NCI-H2081 treated with DMSO at 0.1 percent for 48 hours (cell line): ENCODE results near the gene SNTG2.

Source experiments
- DNase-seq: peaks from one replicate; lab custom pipeline; 2025; lab: John Stamatoyannopoulos, UW

Gene SNTG2

DNA sequence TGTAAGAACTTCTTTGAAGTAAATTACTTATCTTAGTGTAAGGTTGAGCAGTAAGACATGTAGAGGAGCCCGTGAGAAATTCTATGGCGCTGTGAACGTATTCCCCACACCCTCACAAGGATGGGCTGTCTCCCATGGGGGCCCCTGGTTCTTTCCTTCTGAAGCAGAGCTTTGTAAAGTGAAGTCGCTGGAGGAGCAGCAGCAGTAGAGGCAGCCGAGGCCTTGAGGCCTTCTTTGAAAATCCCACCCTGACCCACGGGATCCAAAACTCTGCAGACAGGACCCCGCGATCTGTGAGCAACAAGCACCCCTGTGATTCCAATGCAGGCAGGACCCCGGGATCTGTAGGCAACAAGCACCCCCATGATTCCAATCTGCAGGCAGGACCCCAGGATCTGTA lies 23.8 kb upstream of the SNTG2 start:
- no peak for DNase-seq

DNA sequence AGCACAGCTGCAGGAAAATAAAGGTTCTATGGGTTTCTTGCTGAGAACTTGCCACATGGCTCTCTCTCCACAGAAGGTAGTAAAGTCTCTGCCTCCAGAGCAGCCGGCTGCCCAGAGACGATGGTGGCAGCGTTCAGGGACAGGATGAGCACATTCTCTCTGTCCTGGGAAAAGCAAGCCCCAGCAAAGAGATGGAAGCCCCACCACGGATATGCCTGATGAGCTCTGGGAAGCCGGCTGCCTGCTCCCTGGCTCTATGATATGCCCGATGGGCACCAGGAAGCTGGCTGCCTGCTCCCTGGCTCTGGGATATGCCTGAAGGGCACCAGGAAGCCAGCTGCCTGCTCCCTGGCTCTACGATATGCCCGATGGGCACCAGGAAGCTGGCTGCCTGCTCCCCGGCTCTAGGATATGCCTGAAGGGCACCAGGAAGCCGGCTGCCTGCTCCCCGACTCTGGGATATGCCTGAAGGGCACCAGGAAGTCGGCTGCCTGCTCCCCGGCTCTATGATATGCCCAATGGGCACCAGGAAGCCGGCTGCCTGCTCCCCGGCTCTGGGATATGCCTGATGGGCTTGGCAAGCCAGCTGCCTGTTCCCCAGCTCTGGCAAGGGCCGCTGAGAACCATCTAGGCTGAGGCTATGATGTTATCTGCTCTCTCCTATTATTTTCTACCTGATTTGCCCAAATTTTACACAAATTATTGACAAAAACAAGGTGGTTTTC lies 21.5 kb upstream of the SNTG2 start:
- no peak for DNase-seq

DNA sequence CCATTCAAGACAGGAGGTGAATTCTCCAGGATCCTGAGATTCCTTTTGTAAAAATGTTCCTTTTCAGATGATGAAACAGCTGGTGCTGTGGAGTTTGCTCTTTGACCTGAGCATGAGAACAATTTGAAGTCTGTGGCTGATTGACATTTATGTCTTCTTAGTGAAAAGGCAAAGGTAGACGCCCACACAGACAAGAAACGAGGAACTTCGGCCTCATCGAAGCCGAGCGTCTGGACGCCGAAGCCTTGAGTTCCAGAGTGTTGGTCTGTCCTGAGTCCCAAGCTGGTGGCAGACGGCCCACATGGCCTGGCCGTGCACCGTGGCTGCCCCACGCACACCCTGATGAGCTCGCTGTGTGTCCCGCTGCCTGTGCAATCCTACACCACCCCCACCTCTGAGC lies 20.7 kb upstream of the SNTG2 start:
- DNase-seq = no peak

DNA sequence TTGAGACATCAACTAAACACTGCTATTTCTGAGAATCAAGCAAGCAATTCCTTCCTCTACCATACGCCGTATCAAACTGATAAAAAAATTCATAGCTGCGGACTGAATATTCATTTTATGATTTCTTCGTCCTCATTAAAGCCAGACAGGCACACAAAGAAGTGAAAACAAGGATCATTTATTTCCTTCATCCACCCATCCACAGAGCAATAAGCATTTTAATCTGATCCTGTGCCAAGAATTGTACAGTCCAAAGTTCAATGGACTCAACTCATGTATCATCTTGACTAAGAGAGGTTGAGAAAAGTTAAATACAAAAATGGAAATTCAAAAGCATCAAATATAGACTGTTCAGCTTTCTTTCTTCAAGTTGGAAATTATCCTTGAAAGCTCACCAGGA lies 19.7 kb upstream of the SNTG2 start:
- DNase-seq = no peak

DNA sequence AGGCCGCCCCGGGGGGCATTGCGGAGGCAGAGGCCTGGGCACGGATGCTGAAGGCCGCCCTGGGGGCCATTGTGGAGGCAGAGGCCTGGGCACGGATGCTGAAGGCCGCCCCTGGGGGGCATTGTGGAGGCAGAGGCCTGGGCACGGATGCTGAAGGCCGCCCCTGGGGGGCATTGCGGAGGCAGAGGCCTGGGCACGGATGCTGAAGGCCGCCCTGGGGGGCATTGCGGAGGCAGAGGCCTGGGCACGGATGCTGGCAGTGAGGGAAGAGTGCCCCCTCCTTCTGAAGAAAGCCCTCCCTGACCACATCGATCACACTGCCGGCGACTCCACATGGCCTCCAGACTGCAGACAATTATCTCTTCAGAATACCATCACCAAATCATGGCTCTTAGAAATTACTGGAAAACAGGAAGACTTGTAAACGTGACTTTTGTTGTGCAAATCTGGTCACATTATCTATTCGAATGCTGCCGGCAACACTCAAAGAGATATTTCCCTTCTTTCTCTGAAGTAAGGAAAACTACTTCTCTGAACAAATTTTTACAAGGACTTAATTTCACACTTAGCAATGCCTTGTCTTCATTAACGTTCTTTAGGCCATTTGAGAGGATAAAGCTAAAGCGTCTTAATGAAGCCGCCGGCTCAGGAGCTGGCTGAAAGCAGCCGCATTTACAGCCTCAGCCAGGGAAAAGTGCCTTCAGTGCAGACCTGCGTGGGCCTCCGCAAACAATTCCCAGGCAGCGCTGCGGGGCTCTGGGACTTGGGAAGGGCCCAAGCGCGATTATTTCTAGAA lies 18.1 kb upstream of the SNTG2 start:
- no peak for DNase-seq

DNA sequence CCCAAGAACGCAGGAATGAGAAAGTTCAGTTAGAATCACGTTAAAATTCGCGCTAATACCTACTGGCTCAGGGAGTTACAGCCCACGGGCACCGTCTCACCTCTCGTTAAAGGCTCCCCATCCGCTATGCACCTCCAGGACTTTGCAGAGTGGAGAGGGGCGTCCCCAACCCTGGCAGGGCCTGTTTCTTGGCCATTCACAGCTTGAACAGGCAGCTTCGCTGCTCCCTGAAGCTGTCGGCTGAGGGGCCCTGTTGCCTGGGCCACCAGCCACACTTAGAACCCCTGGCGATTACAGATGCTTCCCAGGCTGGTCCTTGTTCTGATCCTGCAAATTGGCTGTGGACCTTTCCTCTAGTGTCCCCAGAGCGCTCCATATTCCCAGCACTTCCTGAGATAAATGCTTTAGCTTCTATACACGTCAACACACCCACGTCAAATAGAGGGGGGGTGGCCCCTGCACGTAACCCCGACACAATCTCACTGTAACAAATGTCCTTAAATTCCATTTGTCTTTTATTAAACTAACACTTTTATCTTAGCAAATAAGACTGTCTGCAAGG lies 16.8 kb upstream of the SNTG2 start:
- DNase-seq = no peak

DNA sequence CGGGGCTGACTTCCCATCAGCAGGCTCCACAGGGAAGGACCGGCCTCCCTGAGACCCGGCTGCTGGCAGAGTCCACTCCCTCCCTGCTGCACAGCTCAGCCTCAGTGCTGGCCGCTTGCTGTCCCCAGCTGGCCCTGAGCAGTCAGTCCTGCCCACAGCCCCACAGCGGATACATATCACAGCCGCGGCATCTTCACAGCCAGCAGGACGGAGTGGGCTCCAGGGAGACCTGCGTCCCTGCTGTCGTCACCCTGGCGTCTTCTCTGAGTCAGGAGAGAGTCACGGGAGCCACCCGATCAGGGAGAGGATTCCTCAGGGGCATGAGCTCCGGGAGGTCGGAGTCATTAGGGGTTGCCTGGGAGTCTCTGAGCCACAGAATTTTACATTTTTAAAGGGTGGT lies 13.1 kb upstream of the SNTG2 start:
- DNase-seq = no peak

DNA sequence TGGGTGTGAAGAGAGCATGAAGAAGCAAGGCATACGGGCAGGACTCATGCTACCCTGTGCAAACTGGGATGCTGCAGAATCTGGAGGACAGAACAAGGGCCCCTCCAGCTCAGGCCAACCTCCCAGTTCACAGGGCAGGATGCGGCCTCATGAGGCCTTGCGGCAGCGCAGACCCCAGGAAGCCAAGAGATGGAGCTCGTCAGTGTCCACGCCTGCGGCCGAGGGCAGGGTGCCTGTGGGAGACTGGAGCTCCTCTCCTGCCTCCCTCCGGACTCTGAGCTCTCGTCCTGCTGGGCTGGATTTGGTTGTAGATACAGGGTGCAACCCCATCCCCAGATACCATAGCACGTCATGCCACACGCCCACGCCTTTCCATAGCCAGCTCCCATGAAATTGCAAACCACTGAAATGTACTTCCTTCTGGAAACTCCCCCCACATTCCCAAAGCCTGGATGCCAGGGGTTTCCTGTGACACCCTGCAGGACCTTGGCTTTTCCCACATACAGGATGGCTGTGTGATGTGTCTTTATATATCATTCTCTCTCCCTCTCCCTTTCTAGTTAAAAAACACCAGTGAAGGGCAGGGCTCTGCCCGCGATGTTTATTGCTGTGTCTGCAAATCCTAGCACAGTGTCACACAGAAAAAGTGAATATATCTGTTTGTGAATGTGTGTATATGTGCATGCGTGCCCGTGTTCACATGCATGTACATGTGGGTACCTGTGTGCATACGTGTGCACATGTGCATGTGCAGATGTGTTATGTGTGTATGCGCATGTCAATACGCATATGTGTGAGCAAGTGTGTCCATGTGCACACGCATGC lies 12.3 kb upstream of the SNTG2 start:
- no peak for DNase-seq

DNA sequence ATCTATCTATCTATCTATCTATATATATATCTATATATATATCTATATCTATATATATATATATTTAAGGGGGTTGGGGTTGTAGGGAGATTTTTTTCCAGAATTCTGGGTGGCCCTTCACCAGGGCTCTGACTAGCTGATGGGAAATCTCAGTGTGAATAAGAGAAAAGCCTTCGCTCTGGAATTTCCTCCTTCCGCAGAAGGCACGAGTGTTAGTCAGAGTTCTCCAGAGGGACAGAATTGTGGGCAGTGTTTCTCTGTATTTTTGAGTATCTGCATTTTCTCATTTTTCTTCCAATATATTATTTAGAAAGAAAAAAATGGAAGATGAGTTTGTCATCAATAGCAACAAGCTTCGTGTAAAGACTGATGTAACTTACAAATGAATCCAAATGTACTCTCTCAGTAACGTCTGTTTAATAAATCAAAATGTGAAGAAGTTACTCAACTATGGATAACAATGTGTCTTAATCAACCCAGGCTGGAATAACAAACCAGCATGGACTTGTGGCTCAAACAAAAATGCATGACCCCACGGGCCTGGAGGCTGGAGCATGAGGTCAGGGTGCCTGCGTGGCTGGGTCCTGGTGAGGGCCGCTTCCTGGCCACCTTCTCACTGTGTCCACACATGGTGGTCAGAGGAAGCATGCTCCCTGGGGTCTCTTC lies 10.6 kb upstream of the SNTG2 start:
- DNase-seq = no peak

DNA sequence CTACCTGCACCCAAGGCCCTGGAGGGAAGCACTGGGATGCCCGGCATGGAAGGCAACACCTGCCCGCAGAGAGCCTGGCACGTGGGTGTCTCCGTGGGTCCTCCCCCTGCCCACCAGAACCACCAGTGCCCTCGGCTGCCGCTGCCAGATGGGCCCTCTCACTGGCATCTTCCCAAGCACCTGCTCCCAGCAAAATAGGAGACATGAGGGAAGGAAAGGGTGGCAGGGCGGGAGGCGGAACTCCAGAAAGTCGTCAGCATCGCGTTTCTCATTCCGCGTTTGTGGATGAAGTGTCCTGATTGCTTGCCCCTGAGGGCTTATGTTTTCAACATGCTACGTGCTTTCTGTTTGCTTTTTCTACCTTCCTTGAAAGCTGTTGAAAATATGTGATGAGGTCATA lies 8.8 kb upstream of the SNTG2 start:
- DNase-seq = no peak

DNA sequence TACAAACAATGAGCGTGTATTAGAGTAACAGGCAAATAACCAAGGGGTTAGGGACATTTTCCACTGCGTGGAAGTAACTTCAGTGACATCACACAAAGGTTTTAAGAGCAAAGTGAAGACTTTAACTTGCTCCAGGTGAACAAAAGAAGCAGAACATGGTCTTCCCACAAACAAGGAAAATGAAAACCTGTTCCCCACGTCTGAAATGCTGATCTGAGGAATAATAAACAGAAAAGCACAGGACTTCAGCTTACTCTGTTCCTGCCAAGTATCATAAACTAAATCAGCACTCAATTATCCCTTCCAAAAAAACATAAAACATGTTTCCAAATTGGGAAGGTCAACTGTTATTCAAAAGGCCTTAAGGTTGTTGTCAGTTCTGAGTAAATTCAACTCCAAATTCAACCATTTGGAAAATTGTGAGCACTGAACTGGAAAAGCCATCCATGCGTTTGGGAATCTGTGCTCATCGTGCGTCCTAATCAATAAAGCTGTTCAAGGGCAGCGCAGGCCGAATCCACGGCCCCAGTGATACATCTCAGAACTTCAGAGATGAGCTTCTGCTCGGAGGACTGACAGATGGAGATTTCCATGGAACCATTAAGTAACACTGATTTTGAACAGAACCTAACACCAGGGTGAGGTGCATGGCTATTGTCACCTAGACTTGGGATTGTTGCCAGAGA lies 7.7 kb upstream of the SNTG2 start:
- no peak for DNase-seq

DNA sequence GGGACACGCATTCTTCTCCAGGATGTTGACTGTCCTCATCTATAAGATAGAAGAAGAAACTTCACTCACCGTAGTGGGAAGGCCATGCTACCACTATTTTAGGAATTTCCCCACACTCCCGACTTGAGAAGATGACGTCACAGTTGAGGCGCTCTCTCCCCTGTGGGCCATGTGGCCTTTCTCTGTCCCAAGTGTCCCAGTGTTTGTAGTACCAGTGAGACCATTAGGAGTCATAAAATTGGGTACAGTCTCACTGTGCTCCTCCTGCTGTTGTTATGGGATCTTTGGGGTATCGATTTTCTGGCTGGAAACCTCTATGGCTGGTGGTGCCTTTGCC lies 7.2 kb upstream of the SNTG2 start:
- no peak for DNase-seq

DNA sequence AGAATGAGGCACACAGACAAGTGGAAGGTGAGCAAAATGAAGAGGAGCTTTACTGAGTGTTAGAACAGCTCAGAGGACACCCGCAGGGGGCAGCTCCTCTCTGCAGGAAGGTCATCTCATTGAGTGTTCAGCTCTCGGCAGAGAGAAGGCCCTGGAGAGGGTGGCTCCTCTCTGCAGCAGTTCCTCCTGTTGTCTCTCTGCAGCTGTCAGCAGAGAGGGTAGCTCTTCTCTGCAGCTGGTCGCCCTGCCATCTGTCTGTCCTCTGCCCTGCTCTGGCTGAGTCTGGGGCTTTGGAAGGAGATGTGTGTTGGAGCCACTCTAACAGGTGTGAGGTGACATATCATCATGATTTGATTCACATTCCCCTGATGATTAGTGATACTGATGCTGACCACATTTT lies 6.8 kb upstream of the SNTG2 start:
- no peak for DNase-seq

DNA sequence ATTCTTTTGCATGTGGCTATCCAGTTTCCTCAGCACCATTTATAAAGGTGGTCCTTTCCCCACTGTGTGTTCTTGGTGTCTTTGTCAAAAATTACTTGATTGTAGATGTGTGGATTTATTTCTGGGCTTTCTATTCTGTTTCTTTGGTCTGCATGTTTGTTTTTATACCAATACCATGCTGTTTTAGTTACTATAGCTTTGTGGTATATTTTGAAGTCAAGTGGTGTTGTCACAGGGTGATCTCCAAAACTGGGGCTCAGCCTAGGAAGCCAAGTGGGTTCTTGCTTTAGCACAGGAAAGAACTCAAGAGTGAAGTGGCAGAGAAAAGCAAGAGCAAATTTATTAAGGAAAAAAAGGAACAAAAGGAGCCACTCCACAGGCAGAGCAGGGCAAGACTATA lies 6.0 kb upstream of the SNTG2 start:
- no peak for DNase-seq

DNA sequence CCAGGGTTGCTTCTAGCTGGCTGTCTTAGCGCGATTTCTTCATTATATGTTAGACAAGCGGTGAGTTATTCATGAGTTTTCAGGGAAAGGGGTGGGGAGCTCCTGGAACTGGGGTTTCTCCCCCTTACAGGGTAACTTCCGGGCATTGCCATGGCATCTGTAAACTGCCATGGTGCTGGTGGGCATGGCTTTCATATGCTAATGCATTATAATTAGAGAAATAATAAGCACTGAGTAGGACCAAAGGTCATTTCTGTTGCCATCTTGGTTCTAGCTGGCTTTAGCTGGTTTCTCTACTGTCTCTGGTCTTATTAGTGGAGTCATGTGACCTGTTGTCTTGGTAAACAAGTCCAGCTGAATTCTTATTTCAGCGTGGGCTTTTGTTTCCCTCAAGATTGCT lies 5.5 kb upstream of the SNTG2 start:
- no peak for DNase-seq

DNA sequence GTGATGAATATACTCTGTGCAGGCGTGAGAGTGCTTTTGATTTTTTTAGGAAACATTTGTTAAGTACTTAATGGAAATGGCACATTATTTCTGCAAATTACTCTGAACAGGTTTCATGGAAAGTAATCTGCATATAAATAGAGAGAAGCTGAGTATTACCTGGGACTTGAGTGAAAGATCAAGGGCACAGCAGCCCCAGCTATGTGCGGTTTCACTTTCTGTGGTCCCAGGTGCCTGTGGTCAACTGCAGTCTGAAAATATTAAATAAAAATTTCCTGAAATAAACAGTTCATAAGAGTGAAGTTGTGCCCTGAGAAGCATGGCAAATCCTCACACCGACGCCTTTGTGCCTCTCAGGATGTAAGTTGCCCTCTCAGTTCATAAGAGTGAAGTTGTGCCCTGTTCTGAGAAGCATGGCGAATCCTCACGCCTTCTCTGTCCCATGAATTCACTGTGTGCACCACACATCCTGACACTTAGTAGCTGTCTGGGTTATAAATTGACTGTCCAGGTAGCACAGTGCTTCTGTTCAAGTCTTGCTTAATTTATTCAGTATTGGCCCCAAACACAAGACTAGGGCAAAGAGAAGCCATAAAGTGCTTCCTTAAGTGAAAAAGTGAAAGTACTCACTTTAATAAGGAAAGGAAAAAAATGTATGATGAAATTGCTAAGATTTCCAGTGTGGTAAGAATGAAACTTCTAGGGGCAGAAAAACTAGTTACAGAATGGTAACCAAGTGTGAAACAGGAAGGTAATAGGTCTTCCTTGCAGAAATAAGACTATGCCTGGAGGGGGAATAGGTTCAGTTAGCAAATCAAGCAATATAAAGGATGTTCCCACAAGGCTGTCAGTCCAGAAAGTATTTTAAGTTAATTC lies 4.3 kb upstream of the SNTG2 start:
- no peak for DNase-seq

DNA sequence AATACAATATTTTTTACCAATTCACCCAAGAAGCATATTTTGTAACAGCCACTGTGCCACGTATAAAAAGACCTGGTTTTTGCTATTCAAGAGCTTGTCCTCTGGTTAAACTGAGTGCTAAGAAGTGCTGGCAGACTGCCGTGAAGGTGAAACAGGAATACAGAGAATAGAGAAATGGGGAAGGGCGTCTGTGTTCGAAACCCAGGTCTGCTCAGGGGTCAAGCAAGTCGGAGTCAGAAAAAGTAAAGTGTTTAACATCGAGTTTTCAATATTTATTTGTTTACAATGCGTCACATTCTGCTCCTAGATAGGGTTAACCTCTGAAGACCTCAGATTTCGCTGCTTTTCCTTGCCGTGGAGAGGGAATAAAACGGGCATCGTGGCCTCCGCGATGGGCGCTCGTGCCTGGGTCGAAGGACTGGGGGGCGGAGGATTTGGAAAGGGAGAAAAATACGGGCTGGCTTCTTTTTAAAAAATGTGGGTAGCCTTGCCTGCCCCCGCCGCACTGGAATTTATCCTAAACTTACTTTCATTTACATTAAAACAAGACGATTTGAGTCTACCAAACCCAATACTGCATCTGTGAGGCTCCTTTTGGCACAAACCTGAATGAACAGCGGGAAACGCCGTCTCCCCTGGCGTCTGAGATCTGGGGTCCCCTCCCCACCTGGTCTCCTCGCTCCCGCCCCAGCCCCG lies 1.1 kb upstream of the SNTG2 start:
- no peak for DNase-seq

DNA sequence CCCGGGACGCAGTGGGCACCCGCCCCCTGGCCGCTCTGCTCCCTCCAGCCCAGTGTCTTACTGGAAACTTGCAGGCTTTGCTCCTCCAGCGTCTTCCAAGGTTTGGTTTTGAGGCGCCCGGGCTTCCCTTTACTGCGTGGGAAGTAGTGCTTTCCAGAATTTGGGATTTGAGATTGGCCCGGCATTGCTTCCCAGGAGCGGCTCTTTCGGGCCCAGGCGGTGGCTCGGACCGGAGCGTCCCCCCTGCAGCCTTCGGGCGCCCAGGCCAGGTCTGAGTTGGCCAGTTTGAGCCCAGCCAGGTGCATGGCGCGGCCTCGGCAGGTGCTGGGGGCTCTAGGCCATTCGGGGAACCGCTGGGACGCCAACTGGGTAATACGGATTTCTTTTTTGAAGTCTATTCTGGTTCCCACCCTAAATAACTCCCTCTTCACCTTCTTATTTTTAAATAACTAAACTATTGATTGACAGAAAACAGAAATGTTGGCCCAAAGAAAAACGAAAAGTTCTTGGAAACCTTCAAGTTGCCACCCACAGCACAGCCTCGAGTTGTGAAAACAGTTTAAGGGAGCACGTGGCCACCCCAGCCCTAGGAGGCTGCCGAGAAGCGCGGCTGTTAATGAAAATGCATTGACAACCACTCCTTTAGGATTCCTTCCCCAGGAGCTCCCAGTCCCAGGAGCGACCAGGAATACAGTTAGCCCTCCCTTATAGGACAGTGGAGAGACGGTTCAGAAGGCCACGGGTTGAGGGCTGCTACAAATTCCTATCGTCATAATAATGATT lies 766 bp downstream of the SNTG2 start:
- DNase-seq = no peak

DNA sequence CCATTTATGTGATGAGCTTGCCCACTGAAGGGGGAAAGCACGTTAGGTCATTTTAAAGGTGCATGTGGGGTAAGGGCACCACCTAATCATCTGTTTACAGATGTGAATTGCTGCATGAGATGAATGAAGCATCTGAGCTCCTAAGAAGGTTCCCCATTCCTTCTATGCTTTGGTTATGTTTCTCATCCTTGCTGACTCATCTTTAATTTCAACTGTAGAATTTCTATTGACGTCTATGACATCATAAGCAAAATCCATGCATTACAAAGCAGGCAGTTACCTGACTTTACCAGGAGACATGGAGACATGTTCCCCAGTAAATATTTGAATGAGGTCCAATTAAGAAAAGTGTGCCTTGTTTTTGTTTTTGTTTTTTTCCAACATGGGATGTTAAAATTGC lies 2.8 kb downstream of the SNTG2 start:
- DNase-seq = no peak
